Measurements from ENCODE around the gene GRM7. TPM values are rescaled to one million over a fixed set of nuclear protein-coding genes. Genes with fewer than 3 reads are reported as not detected.

The GRM7 gene
- polyA plus RNA-seq, 5 donors: 0.13 to 0.72 (median 0.25) TPM

- DNase-seq: no peak
Observed at GRCh38 chr3:7788881-7789280, 928.0 kb downstream of the GRM7 start.

- no peak for DNase-seq
Observed at GRCh38 chr3:7789324-7789723, 928.4 kb downstream of the GRM7 start.

- DNase-seq: no peak
Observed at GRCh38 chr3:7790141-7790540, 929.2 kb downstream of the GRM7 start.

All from right lung (tissue), 5 donors.